Neutrophil (primary cell): ENCODE results near the gene CCR5AS.

ENCODE experiments used
- H3K27ac ChIP-seq: fragments of 200-600 bp; sonication (generic); 2 replicates; pipeline ENCODE4 v1.5.1; 2016; ENCODE audit warnings: mild to moderate bottlenecking, moderate library complexity
- H3K27me3 ChIP-seq: fragments of 200-600 bp; sonication (generic); 2 replicates; pipeline ENCODE4 v1.6.0; 2016; ENCODE audit warnings: mild to moderate bottlenecking
- H3K36me3 ChIP-seq: fragments of 200-600 bp; sonication (generic); 2 replicates; pipeline ENCODE4 v1.5.1; 2017
- H3K4me1 ChIP-seq, 2 experiments: fragments of 200-600 bp in 1 of 2; sonication (generic) in 1 of 2; 1 replicate in 1 of 2; 2 replicates in 1 of 2; pipeline versions ENCODE4 v1.5.1 to v1.6.1; 2013 to 2016; ENCODE audit warnings: low read depth in 1 of 2, low read length in 1 of 2, mild to moderate bottlenecking in 1 of 2, moderate library complexity in 1 of 2; ENCODE audit not compliant: control insufficient read depth in 1 of 2, insufficient read depth in 1 of 2
- H3K4me3 ChIP-seq, 2 experiments: fragments of 200-600 bp in 1 of 2; sonication (generic) in 1 of 2; 1 replicate in 1 of 2; 2 replicates in 1 of 2; pipeline ENCODE4 v1.5.1; 2013 to 2016; ENCODE audit warnings: low read depth in 1 of 2, low read length in 1 of 2, mild to moderate bottlenecking in 1 of 2, moderate library complexity in 1 of 2
- H3K9me3 ChIP-seq: fragments of 200-600 bp; sonication (generic); 2 replicates; pipeline ENCODE4 v1.5.1; 2016
- CTCF ChIP-seq: fragments of 200-600 bp; sonication (generic); IDR thresholded peaks from 2 replicates; pipeline ENCODE4 v1.5.1; 2016; ENCODE audit warnings: antibody characterized with exemption

Gene CCR5AS

GRCh38 chr3:46365737-46366524 lies 40.9 kb downstream of the CCR5AS start:
- TF ChIP-seq CTCF, result no peak
- no peaks in the 10 kb centered on the region for H3K36me3 ChIP-seq
- H3K27me3 ChIP-seq, result no peaks in the 10 kb centered on the region
- H3K4me3 ChIP-seq, result no peak overlapping the region
- peaks cover 18 to 32% of the 10 kb centered on the region in 2 experiments for H3K4me1 ChIP-seq
- H3K27ac ChIP-seq, result no peak overlapping the region
- no peaks in the 10 kb centered on the region for H3K9me3 ChIP-seq

GRCh38 chr3:46365041-46365440 lies 41.8 kb downstream of the CCR5AS start:
- no peak for TF ChIP-seq CTCF
- no peak overlapping the region for H3K27ac ChIP-seq

GRCh38 chr3:46361408-46362283 lies 45.2 kb downstream of the CCR5AS start:
- Histone ChIP-seq H3K36me3 (no peaks in the 10 kb centered on the region), H3K4me1 (peaks cover 20 to 31% of the 10 kb centered on the region in 2 experiments), H3K27me3 (no peaks in the 10 kb centered on the region), H3K27ac (peak overlapping the region; percentile 67), H3K9me3 (no peaks in the 10 kb centered on the region), H3K4me3 (peak overlapping the region in 1 of 2 experiments; percentile 16)
- no peak for TF ChIP-seq CTCF

More at GRCh38 chr3:46365041-46365440, 41.8 kb downstream of the CCR5AS start:
- Histone ChIP-seq H3K36me3 (no peaks in the 10 kb centered on the region), H3K4me1 (peaks cover 20 to 36% of the 10 kb centered on the region in 2 experiments), H3K9me3 (no peaks in the 10 kb centered on the region), H3K4me3 (no peak overlapping the region), H3K27me3 (no peaks in the 10 kb centered on the region)

- no peak for TF ChIP-seq CTCF
- Histone ChIP-seq H3K27ac (no peak overlapping the region), H3K4me1 (peaks cover 20 to 31% of the 10 kb centered on the region in 2 experiments)
These were observed 46.0 kb downstream of the CCR5AS start for GRCh38 chr3:46360907-46361306.

GRCh38 chr3:46359733-46360493 lies 47.0 kb downstream of the CCR5AS start:
- H3K4me1 ChIP-seq, result peaks cover 20 to 25% of the 10 kb centered on the region in 2 experiments

More at GRCh38 chr3:46360907-46361306, 46.0 kb downstream of the CCR5AS start:
- H3K4me3 ChIP-seq, result no peak overlapping the region
- no peaks in the 10 kb centered on the region for H3K36me3 ChIP-seq
- no peaks in the 10 kb centered on the region for H3K9me3 ChIP-seq
- no peaks in the 10 kb centered on the region for H3K27me3 ChIP-seq

More at GRCh38 chr3:46359733-46360493, 47.0 kb downstream of the CCR5AS start:
- no peak for TF ChIP-seq CTCF
- Histone ChIP-seq H3K4me3 (no peak overlapping the region), H3K27me3 (no peaks in the 10 kb centered on the region), H3K36me3 (no peaks in the 10 kb centered on the region), H3K27ac (no peak overlapping the region), H3K9me3 (no peaks in the 10 kb centered on the region)
